ENCODE results near the gene CARD19. TPM values are rescaled to one million over a fixed set of nuclear protein-coding genes. Genes with fewer than 3 reads are reported as not detected.
"Not testable (repeated sequence)": the region's sequence is repeated elsewhere in the genome, so short reads cannot be mapped to it uniquely, and the experiment has no call there.

CARD19 gene
- total RNA-seq, 4 donors from 2014 or later: 43.2 to 63.6 (median 54.3) TPM

GRCh38 chr9:93099551-93100275 lies 3.7 kb downstream of the CARD19 start:
- Histone ChIP-seq H3K27ac (peak overlapping the region; percentile 97), H3K27me3 (no peaks in the 10 kb centered on the region), H3K4me3 (no peak overlapping the region), H3K4me1 (peaks cover 47% of the 10 kb centered on the region), H3K36me3 (no peaks in the 10 kb centered on the region), H3K9me3 (peaks cover 6% of the 10 kb centered on the region)
- 84% methylated on average over 9 of the region's 16 CpGs for WGBS
- TF ChIP-seq POLR2A (IDR thresholded peaks at IDR 0.05) (no peak), EP300 (IDR thresholded peaks at IDR 0.05) (no peak), CTCF (IDR thresholded peaks at IDR 0.05) (no peak), POLR2AphosphoS5 (IDR thresholded peaks at IDR 0.05) (no peak)
- DNase-seq (ENCODE audit: low spot score in 2 of 2): peak; percentile 62 to 63

- H3K4me3 ChIP-seq: no peak overlapping the region
- peaks cover 41% of the 10 kb centered on the region for H3K4me1 ChIP-seq
- H3K27me3 ChIP-seq: no peaks in the 10 kb centered on the region
- peak in 1 of 2 donors; percentile 30 for DNase-seq (ENCODE audit: low spot score in 2 of 2)
- TF ChIP-seq POLR2AphosphoS5 (IDR thresholded peaks at IDR 0.05) (no peak), EP300 (IDR thresholded peaks at IDR 0.05) (no peak), POLR2A (IDR thresholded peaks at IDR 0.05) (no peak), CTCF (IDR thresholded peaks at IDR 0.05) (no peak)
- H3K36me3 ChIP-seq: no peaks in the 10 kb centered on the region
- no peak overlapping the region for H3K27ac ChIP-seq
- WGBS: 93% methylated on average over 8 of the region's 8 CpGs
- peaks cover 6% of the 10 kb centered on the region for H3K9me3 ChIP-seq
These were observed 4.2 kb downstream of the CARD19 start for GRCh38 chr9:93100276-93100636.

- not testable (repeated sequence) for H3K27ac ChIP-seq, H3K27me3 ChIP-seq, H3K9me3 ChIP-seq, H3K4me3 ChIP-seq, H3K36me3 ChIP-seq
- H3K4me1 ChIP-seq: peaks cover 40% of the 10 kb centered on the region
- 85% methylated on average over 11 of the region's 11 CpGs for WGBS
- peak in 1 of 2 donors; percentile 33 for DNase-seq (ENCODE audit: low spot score in 2 of 2)
These were observed 5.1 kb downstream of the CARD19 start for GRCh38 chr9:93101086-93101485.

GRCh38 chr9:93105620-93106019 lies 9.6 kb downstream of the CARD19 start:
- no peak for TF ChIP-seq POLR2AphosphoS5 (IDR thresholded peaks at IDR 0.05)
- TF ChIP-seq CTCF (IDR thresholded peaks at IDR 0.05): no peak
- no peak for TF ChIP-seq POLR2A (IDR thresholded peaks at IDR 0.05)
- TF ChIP-seq EP300 (IDR thresholded peaks at IDR 0.05): no peak
- Histone ChIP-seq H3K36me3 (peaks cover 23% of the 10 kb centered on the region), H3K4me1 (peaks cover 17% of the 10 kb centered on the region), H3K9me3 (peaks cover 6% of the 10 kb centered on the region), H3K27me3 (no peaks in the 10 kb centered on the region), H3K27ac (no peak overlapping the region), H3K4me3 (no peak overlapping the region)
- no peak for DNase-seq (ENCODE audit: low spot score in 2 of 2)
- WGBS: 86% methylated on average over 1 of the region's 1 CpG

- Histone ChIP-seq H3K9me3 (peaks cover 6% of the 10 kb centered on the region), H3K27me3 (no peaks in the 10 kb centered on the region), H3K4me1 (peaks cover 17% of the 10 kb centered on the region), H3K4me3 (no peak overlapping the region), H3K27ac (no peak overlapping the region), H3K36me3 (peaks cover 40% of the 10 kb centered on the region)
- TF ChIP-seq POLR2AphosphoS5 (IDR thresholded peaks at IDR 0.05) (no peak), CTCF (IDR thresholded peaks at IDR 0.05) (no peak), EP300 (IDR thresholded peaks at IDR 0.05) (no peak), POLR2A (IDR thresholded peaks at IDR 0.05) (no peak)
- WGBS: 98% methylated on average over 8 of the region's 14 CpGs
- peak; percentile 50 to 52 for DNase-seq (ENCODE audit: low spot score in 2 of 2)
These were observed 11.3 kb downstream of the CARD19 start for GRCh38 chr9:93107151-93107824.
